Upper lobe of right lung (tissue), 1 donor: Measurements from ENCODE around the gene OR5C1. TPM values are rescaled to one million over a fixed set of nuclear protein-coding genes. Genes with fewer than 3 reads are reported as not detected.

Source experiments
- ATAC-seq: fragments of 200-7000 bp; cut with Tn5 transposase; one replicate; pipeline ENCODE4 v1.9.1; 2020; ENCODE audit warnings: mild to moderate bottlenecking, moderate library complexity
- DNase-seq: peaks from one replicate; pipeline ENCODE4 v3.0.0-alpha.2; 2020
- H3K27ac ChIP-seq: fragments of 200-600 bp; one replicate; pipeline ENCODE4 v1.8.0; 2022
- H3K27me3 ChIP-seq: fragments of 200-600 bp; one replicate; pipeline ENCODE4 v1.8.0; 2022; ENCODE audit warnings: mild to moderate bottlenecking
- H3K36me3 ChIP-seq: fragments of 200-600 bp; one replicate; pipeline ENCODE4 v1.8.0; 2022
- H3K4me1 ChIP-seq: fragments of 200-600 bp; one replicate; pipeline ENCODE4 v1.8.0; 2022
- H3K4me3 ChIP-seq: fragments of 200-600 bp; one replicate; pipeline ENCODE4 v1.8.0; 2022; ENCODE audit warnings: mild to moderate bottlenecking
- H3K9me3 ChIP-seq: fragments of 200-600 bp; one replicate; pipeline ENCODE4 v1.8.0; 2022
- CTCF ChIP-seq: fragments of 200-600 bp; IDR thresholded peaks from one replicate; pipeline ENCODE4 v1.8.0; 2022; ENCODE audit warnings: antibody characterized with exemption
- intact Hi-C: fragments of 100-400 bp; cut with DNase I; formaldehyde crosslinking; loops from one replicate; pipeline ENCODE4 v1.11.0; 2022
- long read RNA-seq: library from polyadenylated mRNA; unstranded; transcript quantifications from one replicate; pipeline ENCODE4 v2.0.0, GENCODE V29; 2021
- total RNA-seq: library from RNA; stranded (reverse); fragmentation: NEBNext Ultra II Directional; extraction: Animal tissue kit (Norgen Biotek cat#: 25700); gene quantifications from one replicate; pipeline ENCODE4 v1.2.1, GENCODE V29; 2021
- donor health status: DM: no; HTN: yes; CAD: no; lungs with severe emphysema.

The OR5C1 gene
- total RNA-seq: not detected
- long read RNA-seq, partial matches to known transcripts: 0 of 1 reads
- long read RNA-seq, other reads (novel, unspliced or antisense): 0 of 1 reads

GRCh38 chr9:122788831-122789230 is at the start of gene OR5C1:
Gene OR5C1 (plus strand): TSS chr9:122788933. CDS start chr9:122788933, 0 bp downstream.
- intact Hi-C loops: no loop called here
- Histone ChIP-seq H3K4me3 (no peak within 1 kb of the TSS), H3K9me3 (no peaks in the 10 kb centered on the region), H3K27me3 (no peaks in the 10 kb centered on the region), H3K27ac (no peak within 1 kb of the TSS), H3K36me3 (no peaks in the 10 kb centered on the region), H3K4me1 (no peaks in the 10 kb centered on the region)
- TF ChIP-seq CTCF: no peak
- ATAC-seq (no peak), DNase-seq (no peak)

- Histone ChIP-seq H3K27ac (no peak within 1 kb of the TSS), H3K4me3 (no peak within 1 kb of the TSS), H3K36me3 (no peaks in the 10 kb centered on the region), H3K9me3 (no peaks in the 10 kb centered on the region), H3K4me1 (no peaks in the 10 kb centered on the region), H3K27me3 (no peaks in the 10 kb centered on the region)
- no peak for TF ChIP-seq CTCF
- DNase-seq: no peak
- ATAC-seq: no peak
- intact Hi-C loops: no loop called here
Observed at GRCh38 chr9:122742003-122742402, 46.7 kb upstream of the OR5C1 start, which contains the start of gene OR1L6. Gene OR1L6 (plus strand): TSS chr9:122742303. CDS start chr9:122749848, 7,545 bp downstream.

- no peaks in the 10 kb centered on the region for H3K27me3 ChIP-seq
- DNase-seq: no peak
- H3K27ac ChIP-seq: no peak overlapping the region
- no peaks in the 10 kb centered on the region for H3K4me1 ChIP-seq
- no peaks in the 10 kb centered on the region for H3K36me3 ChIP-seq
- H3K9me3 ChIP-seq: peaks cover 9% of the 10 kb centered on the region
- no peak for TF ChIP-seq CTCF
- no peak for ATAC-seq
- no peak overlapping the region for H3K4me3 ChIP-seq
- intact Hi-C loops: no loop called here
Observed at GRCh38 chr9:122754825-122755224, 33.9 kb upstream of the OR5C1 start.

- Histone ChIP-seq H3K9me3 (peaks cover 14% of the 10 kb centered on the region), H3K27ac (no peak overlapping the region), H3K36me3 (no peaks in the 10 kb centered on the region), H3K27me3 (no peaks in the 10 kb centered on the region), H3K4me3 (no peak overlapping the region), H3K4me1 (no peaks in the 10 kb centered on the region)
- DNase-seq: no peak
- intact Hi-C loops: no loop called here
- no peak for ATAC-seq
- TF ChIP-seq CTCF: no peak
Observed at GRCh38 chr9:122767817-122768216, 20.9 kb upstream of the OR5C1 start.

- Histone ChIP-seq H3K4me1 (no peaks in the 10 kb centered on the region), H3K27me3 (no peaks in the 10 kb centered on the region), H3K9me3 (peaks cover 11% of the 10 kb centered on the region), H3K36me3 (no peaks in the 10 kb centered on the region), H3K27ac (no peak overlapping the region), H3K4me3 (no peak overlapping the region)
- no peak for TF ChIP-seq CTCF
- intact Hi-C loops: no loop called here
- DNase-seq: no peak
- no peak for ATAC-seq
Observed at GRCh38 chr9:122777052-122777451, 11.7 kb upstream of the OR5C1 start.
